GM18858 (cell line): Measurements from ENCODE around the gene BSN.

ENCODE experiments used
- ATAC-seq: cut with Tn5 transposase; IDR thresholded peaks from one replicate; pipeline ENCODE4 v1.9.1; 2021; ENCODE audit not compliant: unreplicated experiment

Gene BSN

GRCh38 chr3:49602049-49602554, 47.8 kb downstream of the BSN start:
- ATAC-seq, result no peak

- no peak for ATAC-seq
Measured at GRCh38 chr3:49602877-49603411, 48.7 kb downstream of the BSN start.

- no peak for ATAC-seq
Measured at GRCh38 chr3:49606427-49606826, 52.1 kb downstream of the BSN start.

- no peak for ATAC-seq
Measured at GRCh38 chr3:49607105-49607591, 52.9 kb downstream of the BSN start.

- ATAC-seq, result no peak
Measured at GRCh38 chr3:49607796-49608195, 53.5 kb downstream of the BSN start.

- ATAC-seq, result no peak
Measured at GRCh38 chr3:49609314-49609713, 55.0 kb downstream of the BSN start.

GRCh38 chr3:49609815-49610214, 55.5 kb downstream of the BSN start:
- no peak for ATAC-seq

- no peak for ATAC-seq
Measured at GRCh38 chr3:49610666-49611280, 56.5 kb downstream of the BSN start.

GRCh38 chr3:49611291-49611690, 57.0 kb downstream of the BSN start:
- no peak for ATAC-seq

- ATAC-seq, result no peak
Measured at GRCh38 chr3:49611719-49612118, 57.4 kb downstream of the BSN start.

- no peak for ATAC-seq
Measured at GRCh38 chr3:49614936-49615335, 60.7 kb downstream of the BSN start.

- ATAC-seq, result no peak
Measured at GRCh38 chr3:49616061-49616460, 61.8 kb downstream of the BSN start.

- ATAC-seq, result no peak
Measured at GRCh38 chr3:49616491-49616941, 62.2 kb downstream of the BSN start.

- no peak for ATAC-seq
Measured at GRCh38 chr3:49617390-49618013, 63.2 kb downstream of the BSN start.

GRCh38 chr3:49618412-49618811, 64.1 kb downstream of the BSN start:
- ATAC-seq, result no peak

GRCh38 chr3:49619649-49620048, 65.4 kb downstream of the BSN start:
- ATAC-seq, result no peak

- no peak for ATAC-seq
Measured at GRCh38 chr3:49620728-49621127, 66.5 kb downstream of the BSN start.

GRCh38 chr3:49623071-49623470, 68.8 kb downstream of the BSN start:
- no peak for ATAC-seq

GRCh38 chr3:49625071-49625470, 70.8 kb downstream of the BSN start:
- no peak for ATAC-seq

- no peak for ATAC-seq
Measured at GRCh38 chr3:49626101-49626581, 71.9 kb downstream of the BSN start.

- ATAC-seq, result no peak
Measured at GRCh38 chr3:49626796-49627195, 72.5 kb downstream of the BSN start.

- ATAC-seq, result no peak
Measured at GRCh38 chr3:49627634-49628033, 73.4 kb downstream of the BSN start.
